SH-SY5Y (cell line): ENCODE data around the gene ATP2C1.

ENCODE experiments used
- GATA2 ChIP-seq: IDR thresholded peaks from 2 replicates; pipeline ENCODE4 v1.6.1; 2011; ENCODE audit warnings: mild to moderate bottlenecking, low read depth, low read length
- GATA3 ChIP-seq: IDR thresholded peaks from 2 replicates; pipeline ENCODE4 v1.6.1; 2011; ENCODE audit warnings: low read depth, mild to moderate bottlenecking, low read length, moderate library complexity

- TF ChIP-seq GATA2, result no peak
- no peak for TF ChIP-seq GATA3
Measured at GRCh38 chr3:130950641-130951040, 56.8 kb downstream of the ATP2C1 start.
